Mesothelial cell of epicardium (in vitro differentiated cells): Measurements from ENCODE around the gene SEPTIN7. TPM values are rescaled to one million over a fixed set of nuclear protein-coding genes. Genes with fewer than 3 reads are reported as not detected.
A peak's percentile ranks its signal among the peaks of the same experiment; 100 is the strongest.
"Not testable (repeated sequence)": the region's sequence is repeated elsewhere in the genome, so short reads cannot be mapped to it uniquely, and the experiment has no call there.

Experiments
- DNase-seq, 2 experiments: peaks; one replicate each; pipeline ENCODE4 v3.0.0; 2021; ENCODE audit warnings: low spot score in 2 of 2; ENCODE audit not compliant: unreplicated experiment in 2 of 2
- H3K27ac Mint-ChIP-seq: 2 replicates; pipeline ENCODE4 v1.8.0; 2021; ENCODE audit warnings: mixed read lengths
- H3K27me3 Mint-ChIP-seq: 2 replicates; pipeline ENCODE4 v1.8.0; 2021; ENCODE audit warnings: low read depth, mixed read lengths
- H3K36me3 Mint-ChIP-seq: 2 replicates; pipeline ENCODE4 v1.8.0; 2021; ENCODE audit warnings: mixed read lengths
- H3K4me1 Mint-ChIP-seq: 2 replicates; pipeline ENCODE4 v1.8.0; 2021; ENCODE audit warnings: mixed read lengths
- H3K4me3 Mint-ChIP-seq: 2 replicates; pipeline ENCODE4 v1.8.0; 2021; ENCODE audit warnings: mild to moderate bottlenecking, moderate library complexity, mixed read lengths
- H3K9me3 Mint-ChIP-seq: 2 replicates; pipeline ENCODE4 v1.8.0; 2021; ENCODE audit warnings: mixed read lengths
- CTCF ChIP-seq: fragments of 200-600 bp; sonication (generic); IDR thresholded peaks from one replicate; pipeline ENCODE4 v1.5.0; 2021; ENCODE audit warnings: antibody characterized with exemption; ENCODE audit not compliant: unreplicated experiment
- total RNA-seq: library from RNA; stranded (reverse); gene quantifications from 3 replicates; pipeline ENCODE4 v1.2.1, GENCODE V29; 2021

SEPTIN7 gene
- 200 to 203 TPM (median 203 TPM) in 3 replicates for total RNA-seq

- Mint-ChIP-seq H3K9me3 (no peaks in the 10 kb centered on the region), H3K36me3 (no peaks in the 10 kb centered on the region), H3K4me1 (peaks cover 28% of the 10 kb centered on the region), H3K4me3 (peak within 1 kb of the TSS; percentile 96), H3K27me3 (no peaks in the 10 kb centered on the region), H3K27ac (peak within 1 kb of the TSS; percentile 99)
- DNase-seq, result peak; percentile 98 to 99
- TF ChIP-seq CTCF, result no peak
Observed at GRCh38 chr7:35800718-35801391, at the start of gene SEPTIN7. Gene SEPTIN7 (plus strand): TSS chr7:35801057. CDS start chr7:35801210, 153 bp downstream.

GRCh38 chr7:35752742-35753141 is 48.1 kb upstream of the SEPTIN7 start:
- H3K9me3 Mint-ChIP-seq, result no peaks in the 10 kb centered on the region
- no peaks in the 10 kb centered on the region for H3K36me3 Mint-ChIP-seq
- H3K4me1 Mint-ChIP-seq, result peaks cover 19% of the 10 kb centered on the region
- no peak for DNase-seq
- no peak for TF ChIP-seq CTCF
- H3K27ac Mint-ChIP-seq, result no peak overlapping the region
- H3K4me3 Mint-ChIP-seq, result no peak overlapping the region
- no peaks in the 10 kb centered on the region for H3K27me3 Mint-ChIP-seq

DNA sequence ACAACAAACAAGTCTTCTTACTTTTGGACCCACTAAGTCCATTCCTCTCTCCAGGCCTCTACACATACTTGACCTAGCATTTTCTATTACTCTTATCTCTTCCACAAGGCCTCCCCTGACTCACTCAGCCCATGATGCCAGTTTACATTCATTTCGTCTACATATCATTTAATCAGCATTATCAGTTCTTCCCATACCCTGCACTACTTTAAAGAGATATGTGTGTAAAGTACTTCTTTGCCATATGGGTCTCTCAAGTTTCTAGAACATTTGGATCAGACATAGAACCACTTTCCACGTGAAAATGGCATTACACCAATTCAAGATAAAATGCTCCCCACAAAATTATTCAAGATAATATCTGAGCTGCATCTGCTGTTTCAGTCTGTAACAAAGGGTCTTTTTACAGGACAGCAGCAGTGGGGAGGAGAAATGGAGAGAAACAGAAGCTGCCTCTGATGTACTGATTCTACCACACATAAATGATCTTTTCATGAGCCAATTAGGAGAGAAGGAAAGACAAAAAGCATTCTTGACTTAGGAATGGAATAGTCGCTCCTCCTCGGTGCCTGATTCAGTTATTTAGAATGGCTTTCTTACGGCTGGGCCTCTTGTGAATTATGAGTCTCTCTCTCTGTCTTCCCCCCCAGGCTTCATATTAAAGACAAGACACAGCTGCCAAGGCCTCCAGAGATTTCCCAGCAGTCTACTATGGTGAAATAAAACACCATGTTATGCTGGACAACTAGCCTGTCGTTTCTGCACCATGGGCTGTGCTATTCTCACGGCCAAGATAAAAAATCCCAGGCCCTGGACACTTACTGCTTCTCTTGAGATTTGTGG is 46.9 kb upstream of the SEPTIN7 start:
- H3K36me3 Mint-ChIP-seq, result no peaks in the 10 kb centered on the region
- H3K27me3 Mint-ChIP-seq, result no peaks in the 10 kb centered on the region
- no peaks in the 10 kb centered on the region for H3K9me3 Mint-ChIP-seq
- H3K4me3 Mint-ChIP-seq, result no peak overlapping the region
- H3K27ac Mint-ChIP-seq, result no peak overlapping the region
- no peak for TF ChIP-seq CTCF
- H3K4me1 Mint-ChIP-seq, result peaks cover 17% of the 10 kb centered on the region
- no peak for DNase-seq

GRCh38 chr7:35754741-35755140 is 46.1 kb upstream of the SEPTIN7 start:
- Mint-ChIP-seq H3K9me3 (no peaks in the 10 kb centered on the region), H3K4me3 (no peak overlapping the region), H3K36me3 (no peaks in the 10 kb centered on the region), H3K27me3 (no peaks in the 10 kb centered on the region), H3K27ac (no peak overlapping the region), H3K4me1 (peaks cover 16% of the 10 kb centered on the region)
- DNase-seq, result no peak
- no peak for TF ChIP-seq CTCF

GRCh38 chr7:35755711-35756110 is 45.1 kb upstream of the SEPTIN7 start:
- H3K27me3 Mint-ChIP-seq, result no peaks in the 10 kb centered on the region
- no peaks in the 10 kb centered on the region for H3K36me3 Mint-ChIP-seq
- H3K27ac Mint-ChIP-seq, result peak overlapping the region; percentile 24
- no peak overlapping the region for H3K4me3 Mint-ChIP-seq
- peaks cover 23% of the 10 kb centered on the region for H3K4me1 Mint-ChIP-seq
- no peak for TF ChIP-seq CTCF
- H3K9me3 Mint-ChIP-seq, result no peaks in the 10 kb centered on the region
- DNase-seq, result no peak

DNA sequence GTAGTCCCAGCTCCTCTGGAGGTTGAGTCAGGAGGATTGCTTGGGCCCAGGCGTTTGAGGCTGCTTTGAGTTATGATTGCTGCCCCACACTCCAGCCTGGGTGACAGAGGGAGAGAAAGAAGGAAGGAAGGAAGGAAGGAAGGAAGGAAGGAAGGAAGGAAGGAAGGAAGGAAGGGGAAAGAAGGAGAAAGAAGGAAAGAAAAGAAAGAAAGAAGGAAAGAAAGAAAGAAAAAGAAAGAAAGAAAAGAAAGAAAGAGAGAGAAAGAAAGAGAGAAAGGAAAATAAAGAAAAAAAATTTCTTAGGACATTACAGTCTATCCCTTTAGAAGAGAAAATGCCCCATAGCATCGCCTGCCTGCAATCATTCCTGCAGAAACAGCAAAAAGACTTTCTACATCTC is 44.4 kb upstream of the SEPTIN7 start:
- H3K4me1 Mint-ChIP-seq, result peaks cover 29% of the 10 kb centered on the region
- not testable (repeated sequence) for H3K4me3 Mint-ChIP-seq, DNase-seq, H3K27me3 Mint-ChIP-seq, H3K9me3 Mint-ChIP-seq, H3K36me3 Mint-ChIP-seq, H3K27ac Mint-ChIP-seq
